Skin of body (tissue), 2 donors: ENCODE results near the gene SNCA. TPM values are rescaled to one million over a fixed set of nuclear protein-coding genes. Genes with fewer than 3 reads are reported as not detected.

Source experiments
- DNase-seq: peaks from one replicate; lab custom pipeline; 2025; lab: John Stamatoyannopoulos, UW
- total RNA-seq: library from RNA; depleted of rRNA; stranded (reverse); fragments of >200 nt; gene quantifications from one replicate; pipeline ENCODE4 v1.2.3, GENCODE V29; 2014

SNCA gene
- total RNA-seq, 1 donor from 2014 or later = 109 TPM

DNA sequence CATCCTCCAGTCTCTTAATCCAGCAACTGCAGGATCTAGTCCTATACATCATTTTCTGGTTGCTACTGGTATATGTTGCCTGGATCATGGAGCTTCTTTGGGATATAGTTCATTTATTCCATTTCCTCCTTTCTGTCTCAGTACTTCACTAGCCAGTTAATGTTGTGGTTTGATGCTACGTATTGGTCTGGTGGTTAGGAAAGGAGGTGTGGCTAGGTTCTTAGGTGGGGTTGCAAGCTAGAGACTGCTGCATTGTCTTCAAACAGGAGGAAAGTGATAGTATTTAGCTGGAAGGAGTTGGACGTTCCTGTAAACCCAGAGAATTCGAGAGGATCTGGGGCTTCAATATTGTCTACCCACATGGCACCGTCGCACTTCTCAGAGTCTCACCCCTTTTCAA is 129.5 kb downstream of the SNCA start:
- no peak for DNase-seq

DNA sequence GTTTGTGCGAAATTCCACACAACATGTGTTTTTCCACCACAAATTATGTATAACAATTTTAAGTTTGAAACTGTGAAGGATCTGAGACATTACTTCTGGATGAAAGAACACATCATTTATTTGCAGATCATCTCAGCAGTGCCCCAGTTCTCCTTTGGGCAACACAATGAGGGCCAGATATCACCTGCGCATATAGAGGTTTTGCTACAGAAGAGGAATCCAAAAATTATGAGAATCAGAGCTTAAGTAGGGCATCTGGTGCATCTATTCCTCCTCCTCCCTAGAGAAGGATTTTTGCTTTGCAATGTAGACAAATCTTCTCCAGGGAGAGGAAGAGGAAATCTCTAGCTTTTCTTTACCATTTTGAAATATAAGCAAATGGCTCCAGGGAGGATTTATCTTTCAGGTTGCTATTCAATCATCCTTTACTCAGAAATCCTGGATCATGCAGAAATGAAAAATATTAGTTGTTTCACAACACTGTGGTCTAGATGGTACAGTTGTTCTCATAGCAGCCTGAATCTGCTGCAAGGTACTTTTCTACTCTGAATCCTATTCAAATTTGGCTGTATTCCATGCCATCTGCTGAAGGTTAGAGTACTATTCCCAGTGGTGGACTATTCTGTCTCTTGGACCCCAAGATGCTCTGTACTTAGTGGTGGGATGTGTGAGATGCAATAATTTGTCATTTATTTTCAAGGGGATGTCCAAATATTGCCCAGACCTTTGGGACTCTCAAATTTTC is 132.1 kb downstream of the SNCA start:
- no peak for DNase-seq

DNA sequence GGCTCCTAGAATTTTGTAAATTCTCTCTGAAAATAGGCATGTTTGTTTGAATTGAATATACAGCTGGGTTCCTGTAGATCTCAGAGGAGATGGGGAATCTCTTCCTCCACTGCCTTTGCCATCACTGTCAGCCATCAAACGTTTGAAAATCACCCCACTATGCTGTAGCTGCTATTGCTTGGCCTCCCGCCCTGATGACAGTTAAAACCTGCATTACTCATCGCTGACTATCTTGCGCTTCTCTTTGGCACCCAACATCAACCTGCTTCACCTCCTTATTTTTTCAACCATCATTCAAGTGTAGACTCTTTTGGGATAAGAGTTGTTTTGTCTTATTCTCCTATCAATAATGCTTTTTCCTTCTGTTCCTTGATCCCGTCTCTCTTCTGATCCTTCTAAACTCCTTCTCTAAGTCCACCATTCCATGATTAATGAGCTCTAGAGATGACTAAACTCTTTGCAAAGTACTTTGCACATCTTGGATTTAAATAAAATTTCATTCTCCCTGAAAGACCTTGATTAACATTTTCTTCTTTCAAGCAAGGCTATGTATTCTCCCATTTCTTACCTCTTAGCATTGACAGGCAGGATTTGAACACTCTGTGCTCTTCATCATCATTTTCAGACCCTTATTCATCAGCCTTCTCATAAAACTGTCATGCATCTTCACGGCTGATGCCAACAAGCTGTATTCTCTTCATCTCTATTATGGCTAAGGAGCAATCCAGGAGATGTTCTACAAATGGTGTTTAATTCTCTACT is 133.0 kb downstream of the SNCA start:
- no peak for DNase-seq

DNA sequence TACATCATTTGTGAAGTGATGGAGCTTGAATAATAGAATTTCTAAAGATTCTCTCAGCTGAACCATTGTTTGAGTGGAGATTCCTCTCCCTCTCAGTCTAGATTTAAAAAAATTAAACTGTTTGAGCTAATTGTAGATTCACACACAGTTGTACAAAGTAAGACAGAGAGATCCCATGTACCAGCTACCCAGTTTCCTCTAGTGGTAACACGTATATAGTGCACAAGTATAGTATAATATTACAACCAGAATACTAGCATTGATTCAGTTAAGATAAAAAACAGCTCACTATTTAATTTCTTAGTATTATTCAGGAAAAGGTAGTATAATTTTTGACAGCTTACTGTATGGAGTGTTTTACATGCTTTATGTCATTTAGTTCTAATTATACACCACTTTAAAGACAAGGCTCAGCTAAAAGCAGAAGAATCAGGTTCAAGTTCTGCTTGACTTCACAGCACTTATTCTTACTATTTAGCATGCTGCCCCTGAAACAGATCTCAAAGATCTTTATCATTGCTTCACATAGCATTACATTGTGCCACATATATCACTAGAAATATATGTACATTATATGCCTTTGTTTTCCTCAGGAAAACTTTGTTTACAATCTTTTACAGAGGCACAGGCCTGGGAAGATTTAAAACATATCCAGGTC is 136.1 kb downstream of the SNCA start:
- DNase-seq = no peak

DNA sequence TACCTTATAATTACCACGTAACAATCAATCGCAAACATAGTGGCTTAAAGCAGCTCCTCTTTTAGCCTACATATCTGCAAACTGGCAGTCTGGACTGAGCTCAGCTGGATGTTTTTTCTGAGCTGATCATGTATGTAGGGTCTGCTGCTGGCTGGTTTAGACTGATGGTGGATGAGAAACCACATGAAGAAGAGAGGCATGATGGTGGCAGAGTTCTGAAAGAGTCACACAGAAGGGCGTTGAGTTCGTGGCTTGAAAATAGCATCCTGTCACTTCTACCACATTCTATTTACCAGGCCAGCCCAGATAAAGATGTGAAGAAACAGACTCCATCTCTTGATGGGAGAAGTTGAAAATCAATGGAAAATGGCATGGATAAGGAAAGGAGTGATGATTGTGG is 151.3 kb downstream of the SNCA start:
- DNase-seq = no peak

DNA sequence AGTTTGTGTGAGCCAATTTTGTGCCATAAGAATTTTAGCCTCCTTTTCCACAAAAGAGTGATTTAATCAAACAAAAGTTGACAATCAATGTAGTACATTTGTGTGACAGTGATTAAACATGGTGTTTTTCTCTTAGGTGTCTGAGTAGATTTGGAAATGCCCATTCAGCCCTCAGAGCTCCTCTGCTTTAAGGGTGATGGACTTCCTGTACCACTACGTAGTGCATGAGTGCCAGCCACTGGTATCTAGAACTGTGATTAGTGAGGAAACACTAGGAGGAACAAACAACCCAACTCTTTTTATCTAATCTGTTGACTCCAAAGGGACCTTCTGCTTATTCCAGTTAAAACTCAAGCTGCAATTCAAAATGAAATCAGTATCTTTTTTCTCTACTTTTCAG is 151.7 kb downstream of the SNCA start:
- no peak for DNase-seq

DNA sequence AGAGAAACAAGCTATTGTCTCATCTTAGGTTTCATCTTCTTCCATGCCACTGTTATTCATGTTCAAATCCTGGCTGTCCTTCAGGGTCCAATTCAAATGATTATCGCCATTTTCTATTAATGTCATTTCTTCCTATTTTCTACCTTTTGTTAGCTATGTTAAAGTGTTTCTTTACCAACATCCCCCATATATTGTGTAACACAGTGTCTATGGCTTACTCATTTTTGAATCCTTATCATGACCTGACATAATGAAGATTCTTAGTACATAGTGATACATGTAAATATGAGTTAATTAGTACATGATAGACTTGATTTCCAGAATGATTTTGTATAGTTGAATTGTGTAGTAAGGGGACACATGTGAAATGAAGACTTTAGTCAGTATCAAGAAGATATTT is 152.4 kb downstream of the SNCA start:
- no peak for DNase-seq

DNA sequence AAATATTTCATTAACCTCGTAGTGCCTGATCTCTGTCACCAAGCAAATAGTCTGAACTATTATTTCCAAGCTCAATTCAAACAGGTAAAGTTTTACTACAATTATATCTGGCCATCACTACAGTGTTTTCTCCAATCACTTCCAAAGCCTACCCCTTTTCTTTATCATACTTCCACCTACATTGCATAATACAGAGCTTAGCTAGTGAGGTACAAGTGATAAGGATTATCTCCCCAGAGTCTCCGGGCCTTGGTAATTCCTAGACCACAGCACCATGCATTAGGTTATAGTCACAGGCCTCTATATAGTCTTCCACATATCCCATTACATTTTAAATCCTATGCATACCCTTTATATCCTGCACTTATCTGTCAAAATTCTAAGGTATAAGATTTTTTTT is 154.2 kb downstream of the SNCA start:
- DNase-seq = no peak

DNA sequence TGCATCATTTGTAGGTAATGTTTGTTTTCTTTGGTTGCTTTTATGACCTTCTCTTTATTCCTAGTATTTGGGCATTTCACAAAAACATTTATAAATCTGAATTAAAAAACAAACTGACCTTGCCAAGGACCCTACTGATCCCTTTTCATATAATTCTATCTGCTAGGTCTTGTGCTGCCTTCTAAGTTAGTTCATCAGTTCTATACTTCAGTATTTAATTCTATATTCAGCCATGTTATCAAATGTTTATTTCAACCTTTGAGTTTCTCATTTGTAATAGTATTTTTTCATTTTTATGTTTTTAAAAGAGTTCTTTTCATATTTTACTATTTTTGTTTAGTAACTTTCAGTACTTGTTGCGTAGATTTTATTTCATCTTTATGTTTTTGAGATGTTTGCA is 155.3 kb downstream of the SNCA start:
- no peak for DNase-seq

DNA sequence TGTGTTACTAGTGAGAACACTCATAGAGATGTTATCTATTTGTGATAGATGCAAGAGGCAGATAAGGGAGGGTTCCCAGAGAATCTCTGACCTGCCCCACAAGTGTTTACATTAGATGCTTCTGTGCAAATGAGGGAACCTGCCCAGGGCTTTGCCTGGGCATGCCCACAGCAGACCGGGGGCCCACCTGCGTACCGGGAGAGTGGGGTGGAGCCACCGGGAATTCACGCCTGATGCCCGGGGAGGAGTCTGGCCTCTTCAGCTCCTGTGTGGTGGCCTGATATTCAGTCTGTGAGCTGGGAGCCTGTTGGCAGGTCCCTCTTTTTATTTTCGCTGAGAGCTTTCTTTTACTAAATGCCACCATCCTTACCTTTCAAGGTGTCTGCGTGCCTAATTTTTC is 155.7 kb downstream of the SNCA start:
- no peak for DNase-seq

DNA sequence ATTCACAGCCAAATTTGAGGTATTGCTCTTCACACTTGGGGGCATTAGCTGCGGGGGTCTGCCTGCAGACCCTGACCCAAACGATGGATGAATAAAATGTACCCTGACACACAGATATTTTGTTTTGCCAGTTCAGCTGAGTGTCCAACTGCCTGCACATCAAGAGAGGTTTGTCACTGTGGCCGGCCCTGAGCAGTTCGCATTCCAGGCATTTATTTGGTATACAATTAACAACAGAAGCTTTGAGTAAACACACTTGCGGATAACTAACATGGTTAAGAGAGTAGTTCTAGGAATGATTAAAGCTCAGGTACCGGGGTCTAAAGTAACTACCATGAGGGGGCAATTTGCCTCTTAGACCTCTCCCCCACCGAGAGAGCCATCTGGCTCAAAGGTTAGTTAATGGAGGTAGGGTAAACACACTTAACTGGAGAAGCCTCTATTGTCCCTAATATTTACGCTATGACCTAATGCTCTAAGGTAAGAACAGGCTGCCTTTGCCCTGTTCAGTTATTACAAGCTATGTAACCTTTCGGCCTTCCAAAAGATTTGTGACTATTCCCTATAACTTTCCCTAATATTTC is 162.0 kb downstream of the SNCA start:
- DNase-seq = no peak

Other genes with a start within 250 kb of the SNCA start
- gene MMRN1, start 57.7 kb upstream of the SNCA start, total RNA-seq = 16.5 TPM